Activated naive CD4-positive, alpha-beta T cell treated with anti-CD3 and anti-CD28 coated beads, Interleukin-2, amount 10 ng/mL, durations not matched to agents 7 days and 5 days (primary cell): ENCODE results near the gene HOTAIR.

Source experiments
- CTCF ChIA-PET: fragments of 350-600 bp; sonication (Branson Sonifier 250); formaldehyde crosslinking; loops from one replicate; lab custom pipeline; 2021; ENCODE audit warnings: antibody characterized with exemption; lab: Charles Lee
- DNase-seq: peaks from one replicate; pipeline ENCODE4 v3.0.0-alpha.2; 2020
- H3K27ac Mint-ChIP-seq: one replicate; pipeline ENCODE4 v1.8.0; 2021; ENCODE audit warnings: mild to moderate bottlenecking, moderate library complexity, mixed read lengths
- H3K27me3 Mint-ChIP-seq: one replicate; pipeline ENCODE4 v1.8.0; 2021; ENCODE audit warnings: mild to moderate bottlenecking, mixed read lengths
- H3K36me3 Mint-ChIP-seq: one replicate; pipeline ENCODE4 v1.8.0; 2021; ENCODE audit warnings: mixed read lengths
- H3K4me1 Mint-ChIP-seq: one replicate; pipeline ENCODE4 v1.8.0; 2021; ENCODE audit warnings: mixed read lengths
- H3K4me3 Mint-ChIP-seq: one replicate; pipeline ENCODE4 v1.8.0; 2021; ENCODE audit warnings: mild to moderate bottlenecking, moderate library complexity, mixed read lengths
- H3K9me3 Mint-ChIP-seq: one replicate; pipeline ENCODE4 v1.8.0; 2021; ENCODE audit warnings: mixed read lengths

The HOTAIR gene

GRCh38 chr12:53974084-53975063 is at the start of gene HOTAIR:
HOTAIR (minus strand) TSS chr12:53974954.
- Mint-ChIP-seq H3K27ac (peak within 1 kb of the TSS; percentile 76), H3K27me3 (peaks cover 100% of the 10 kb centered on the region), H3K4me1 (peaks cover 21% of the 10 kb centered on the region), H3K9me3 (peaks cover 2% of the 10 kb centered on the region), H3K36me3 (peaks cover 8% of the 10 kb centered on the region), H3K4me3 (peak within 1 kb of the TSS; percentile 51)
- CTCF ChIA-PET: no interaction called here
- peak; percentile 37 for DNase-seq

GRCh38 chr12:54024127-54024526 is 49.4 kb upstream of the HOTAIR start:
- Mint-ChIP-seq H3K4me1 (peaks cover 17% of the 10 kb centered on the region), H3K27me3 (peaks cover 99% of the 10 kb centered on the region), H3K36me3 (no peaks in the 10 kb centered on the region), H3K9me3 (no peaks in the 10 kb centered on the region), H3K27ac (no peak overlapping the region), H3K4me3 (no peak overlapping the region)
- no peak for DNase-seq
- CTCF ChIA-PET: interaction anchor here (1.1 to 2.7 kb wide), 6 partner anchors 8 to 190 kb away, joined by 3 to 11 read pairs (median 4); no protein-coding TSS in a partner anchor

- Mint-ChIP-seq H3K9me3 (no peaks in the 10 kb centered on the region), H3K4me3 (no peak overlapping the region), H3K27me3 (peaks cover 99% of the 10 kb centered on the region), H3K36me3 (no peaks in the 10 kb centered on the region), H3K27ac (no peak overlapping the region), H3K4me1 (peaks cover 17% of the 10 kb centered on the region)
- no peak for DNase-seq
- CTCF ChIA-PET: interaction anchor here (1.1 to 2.7 kb wide), 6 partner anchors 9 to 191 kb away, joined by 3 to 11 read pairs (median 4); no protein-coding TSS in a partner anchor
Observed at GRCh38 chr12:54022960-54023884, 48.5 kb upstream of the HOTAIR start.

GRCh38 chr12:54021432-54022013 is 46.8 kb upstream of the HOTAIR start:
- Mint-ChIP-seq H3K9me3 (no peaks in the 10 kb centered on the region), H3K4me3 (no peak overlapping the region), H3K27ac (no peak overlapping the region), H3K27me3 (peaks cover 99% of the 10 kb centered on the region), H3K36me3 (no peaks in the 10 kb centered on the region), H3K4me1 (peaks cover 25% of the 10 kb centered on the region)
- CTCF ChIA-PET: interaction anchor here (0.7 to 2.7 kb wide), 4 partner anchors 11 to 186 kb away, joined by 3 to 11 read pairs (median 8); partner anchors contain the start of genes HOXC5 and HOXC8
- DNase-seq: no peak

- Mint-ChIP-seq H3K4me1 (peaks cover 21% of the 10 kb centered on the region), H3K9me3 (no peaks in the 10 kb centered on the region), H3K27me3 (peaks cover 100% of the 10 kb centered on the region), H3K27ac (no peak overlapping the region), H3K36me3 (no peaks in the 10 kb centered on the region), H3K4me3 (no peak overlapping the region)
- CTCF ChIA-PET: interaction anchor here (2.6 kb wide), 1 partner anchor 12 kb away, joined by 11 read pairs; the partner anchor contains the start of gene HOXC5
- DNase-seq: no peak
Observed at GRCh38 chr12:54020591-54021405, 46.0 kb upstream of the HOTAIR start.

GRCh38 chr12:54019924-54020590 is 45.3 kb upstream of the HOTAIR start:
- DNase-seq: no peak
- no peak overlapping the region for H3K27ac Mint-ChIP-seq
- no peaks in the 10 kb centered on the region for H3K9me3 Mint-ChIP-seq
- no peak overlapping the region for H3K4me3 Mint-ChIP-seq
- CTCF ChIA-PET: interaction anchor here (2.6 kb wide), 1 partner anchor 13 kb away, joined by 11 read pairs; the partner anchor contains the start of gene HOXC5
- H3K36me3 Mint-ChIP-seq: no peaks in the 10 kb centered on the region
- peaks cover 19% of the 10 kb centered on the region for H3K4me1 Mint-ChIP-seq
- H3K27me3 Mint-ChIP-seq: peaks cover 100% of the 10 kb centered on the region

- Mint-ChIP-seq H3K9me3 (no peaks in the 10 kb centered on the region), H3K4me3 (no peak overlapping the region), H3K4me1 (peaks cover 26% of the 10 kb centered on the region), H3K27me3 (peaks cover 100% of the 10 kb centered on the region), H3K36me3 (no peaks in the 10 kb centered on the region), H3K27ac (no peak overlapping the region)
- CTCF ChIA-PET: no interaction called here
- no peak for DNase-seq
Observed at GRCh38 chr12:54019091-54019811, 44.5 kb upstream of the HOTAIR start.

- no peaks in the 10 kb centered on the region for H3K36me3 Mint-ChIP-seq
- H3K27ac Mint-ChIP-seq: no peak overlapping the region
- H3K27me3 Mint-ChIP-seq: peaks cover 100% of the 10 kb centered on the region
- DNase-seq: no peak
- peaks cover 26% of the 10 kb centered on the region for H3K4me1 Mint-ChIP-seq
- peak overlapping the region; percentile 73 for H3K4me3 Mint-ChIP-seq
- H3K9me3 Mint-ChIP-seq: no peaks in the 10 kb centered on the region
- CTCF ChIA-PET: no interaction called here
Observed at GRCh38 chr12:54018468-54018984, 43.8 kb upstream of the HOTAIR start.

- Mint-ChIP-seq H3K36me3 (no peaks in the 10 kb centered on the region), H3K27me3 (peaks cover 100% of the 10 kb centered on the region), H3K4me1 (peaks cover 26% of the 10 kb centered on the region), H3K4me3 (peak overlapping the region; percentile 73), H3K27ac (no peak overlapping the region), H3K9me3 (no peaks in the 10 kb centered on the region)
- DNase-seq: peak; percentile 80
- CTCF ChIA-PET: interaction anchor here (1.0 to 2.2 kb wide), 5 partner anchors 12 to 197 kb away, joined by 3 to 22 read pairs (median 8); partner anchors contain the start of gene HOXC5
Observed at GRCh38 chr12:54017878-54018467, 43.2 kb upstream of the HOTAIR start.

- Mint-ChIP-seq H3K9me3 (no peaks in the 10 kb centered on the region), H3K4me3 (peak overlapping the region; percentile 73), H3K27ac (no peak overlapping the region), H3K27me3 (peaks cover 100% of the 10 kb centered on the region), H3K4me1 (peaks cover 26% of the 10 kb centered on the region), H3K36me3 (no peaks in the 10 kb centered on the region)
- DNase-seq: no peak
- CTCF ChIA-PET: interaction anchor here (0.9 to 2.2 kb wide), 7 partner anchors 9 to 202 kb away, joined by 3 to 22 read pairs (median 5); partner anchors contain the start of gene HOXC5
Observed at GRCh38 chr12:54017027-54017788, 42.5 kb upstream of the HOTAIR start.

- Mint-ChIP-seq H3K9me3 (no peaks in the 10 kb centered on the region), H3K27ac (no peak overlapping the region), H3K4me3 (no peak overlapping the region), H3K4me1 (peaks cover 26% of the 10 kb centered on the region), H3K27me3 (peaks cover 100% of the 10 kb centered on the region), H3K36me3 (no peaks in the 10 kb centered on the region)
- CTCF ChIA-PET: interaction anchor here (0.9 to 2.2 kb wide), 6 partner anchors 9 to 202 kb away, joined by 3 to 22 read pairs (median 6); partner anchors contain the start of gene HOXC5
- DNase-seq: no peak
Observed at GRCh38 chr12:54016478-54016964, 41.8 kb upstream of the HOTAIR start.
